ENCODE measurements around the gene PEX11B.

- no peak for TF ChIP-seq YY1 (IDR thresholded peaks at IDR 0.05; ENCODE audit: insufficient read depth, insufficient read length)
- no peak for TF ChIP-seq ZNF274 (IDR thresholded peaks at IDR 0.05; ENCODE audit: low read depth, low read length)
Observed at GRCh38 chr1:145912128-145912641, 6.3 kb downstream of the PEX11B start.

Data from NT2/D1 (cell line).